HCT116 (cell line): ENCODE data around the gene DOK1. TPM values are rescaled to one million over a fixed set of nuclear protein-coding genes. Genes with fewer than 3 reads are reported as not detected.

Experiments
- ATAC-seq: fragments of 200-7000 bp; cut with Tn5 transposase; 2 replicates; pipeline ENCODE4 v1.9.1; 2020; ENCODE audit warnings: mild to moderate bottlenecking, moderate library complexity
- BruUV-seq: library from RNA; stranded (reverse); fragments of 400-500 nt; replicated peaks from 2 replicates; lab custom pipeline; 2021; lab: Mats Ljungman, UMichigan
- CTCF ChIA-PET: fragments of 300-600 bp; sonication (Branson Sonifier 250); formaldehyde crosslinking; loops from one replicate; lab custom pipeline; 2021; ENCODE audit warnings: antibody characterized with exemption; lab: Charles Lee
- POLR2A ChIA-PET: fragments of 300-600, 350-600 bp; sonication (Branson Sonifier 250); formaldehyde crosslinking; loops from one replicate; lab custom pipeline; 2021; ENCODE audit warnings: antibody characterized with exemption; lab: Charles Lee
- RAD21 ChIA-PET, 2 experiments: fragments of 300-600 bp; sonication (Branson Sonifier 250); formaldehyde crosslinking; loops; one replicate each; lab custom pipeline; 2023; ENCODE audit warnings: low total read pairs in 2 of 2; ENCODE audit not compliant: uncharacterized antibody in 2 of 2, unreplicated experiment in 2 of 2, low non-redundant PET in 1 of 2; lab: Charles Lee
- DNase-seq: peaks from one replicate; pipeline ENCODE4 v3.0.0-alpha.2; 2010; ENCODE audit warnings: low read depth, low spot score
- H2AFZ ChIP-seq: fragments of 200-600 bp; shearing (Covaris generic), sonication (generic); 2 replicates; pipeline ENCODE4 v1.6.1; 2017; ENCODE audit warnings: low read depth, mixed run types, mixed read lengths, antibody characterized with exemption, low read length; ENCODE audit not compliant: poor library complexity, severe bottlenecking
- H3K27ac ChIP-seq: 2 replicates; pipeline ENCODE4 v1.5.1; 2012; ENCODE audit warnings: low read depth, low read length
- H3K27me3 ChIP-seq: fragments of 200-600 bp; sonication (generic); 2 replicates; pipeline ENCODE4 v1.6.1; 2016; ENCODE audit warnings: mixed run types, low read length, mixed read lengths; ENCODE audit not compliant: insufficient read depth
- H3K36me3 ChIP-seq, 2 experiments: fragments of 200-500 bp in 1 of 2; fragments of 200-600 bp in 1 of 2; sonication (Bioruptor generic) in 1 of 2; sonication (generic) in 1 of 2; 2 replicates each; pipeline versions ENCODE4 v1.5.1 to v1.6.1; 2014 to 2016; ENCODE audit warnings: low read length in 2 of 2, inconsistent platforms in 1 of 2, mixed read lengths in 1 of 2, mixed run types in 1 of 2; ENCODE audit not compliant: insufficient read depth in 2 of 2, control insufficient read depth in 1 of 2
- H3K4me1 ChIP-seq, 2 experiments: fragments of 200-600 bp in 1 of 2; sonication (generic) in 1 of 2; 2 replicates each; pipeline versions ENCODE4 v1.5.1 to v1.6.1; 2012 to 2017; ENCODE audit warnings: low read length in 2 of 2, inconsistent platforms in 1 of 2, mild to moderate bottlenecking in 1 of 2, mixed read lengths in 1 of 2, mixed run types in 1 of 2, moderate library complexity in 1 of 2; ENCODE audit not compliant: insufficient read depth in 2 of 2, control insufficient read depth in 1 of 2
- H3K4me2 ChIP-seq: fragments of 200-600 bp; sonication (generic); 2 replicates; pipeline ENCODE4 v1.6.1; 2017; ENCODE audit warnings: mixed run types, low read length, mixed read lengths
- H3K4me3 ChIP-seq, 2 experiments: fragments of 200-600 bp in 1 of 2; sonication (generic) in 1 of 2; replicated peaks in 1 of 2; 2 replicates each; pipeline ENCODE4 v1.5.1; 2011 to 2016; ENCODE audit warnings: low read length in 2 of 2, control low read depth in 1 of 2, low read depth in 1 of 2, mild to moderate bottlenecking in 1 of 2, mixed read lengths in 1 of 2, mixed run types in 1 of 2
- H3K79me2 ChIP-seq: fragments of 200-600 bp; sonication (generic); 2 replicates; pipeline ENCODE4 v1.6.1; 2017; ENCODE audit warnings: mild to moderate bottlenecking, mixed run types, low read length, moderate library complexity, mixed read lengths; ENCODE audit not compliant: insufficient read depth
- H3K9ac ChIP-seq: fragments of 200-600 bp; sonication (generic); 2 replicates; pipeline ENCODE4 v1.6.1; 2016; ENCODE audit warnings: low read length, mixed read lengths
- H3K9me2 ChIP-seq: fragments of 200-600 bp; sonication (generic), shearing (Covaris generic); 2 replicates; pipeline ENCODE4 v1.6.1; 2017; ENCODE audit warnings: mixed run types, mild to moderate bottlenecking, moderate library complexity; ENCODE audit not compliant: insufficient read depth
- H3K9me3 ChIP-seq, 2 experiments: fragments of 200-500 bp in 1 of 2; fragments of 200-600 bp in 1 of 2; sonication (Bioruptor generic) in 1 of 2; sonication (generic) in 1 of 2; 2 replicates each; pipeline ENCODE4 v1.6.1; 2014 to 2017; ENCODE audit warnings: low read length in 2 of 2, mixed read lengths in 2 of 2, inconsistent platforms in 1 of 2, low read depth in 1 of 2, mild to moderate bottlenecking in 1 of 2, mixed run types in 1 of 2, moderate library complexity in 1 of 2; ENCODE audit not compliant: control insufficient read depth in 1 of 2, insufficient read depth in 1 of 2
- H4K20me1 ChIP-seq: fragments of 200-600 bp; sonication (generic), shearing (Covaris generic); 2 replicates; pipeline ENCODE4 v1.6.1; 2017; ENCODE audit warnings: mixed run types, mild to moderate bottlenecking, moderate library complexity; ENCODE audit not compliant: insufficient read depth
- CBX3 ChIP-seq: IDR thresholded peaks from 2 replicates; pipeline ENCODE4 v1.6.1; 2012; ENCODE audit warnings: low read depth
- CEBPB ChIP-seq: IDR thresholded peaks from 2 replicates; pipeline ENCODE4 v1.6.1; 2012; ENCODE audit warnings: low read depth
- ELF1 ChIP-seq: IDR thresholded peaks from 2 replicates; pipeline ENCODE4 v1.6.1; 2012; ENCODE audit warnings: low read depth, borderline replicate concordance
- EZH2 ChIP-seq: fragments of 200-600 bp; sonication (generic); IDR thresholded peaks from 2 replicates; pipeline ENCODE4 v1.6.1; 2017; ENCODE audit warnings: antibody characterized with exemption, mixed run types
- EZH2phosphoT487 ChIP-seq: fragments of 200-600 bp; IDR thresholded peaks from 2 replicates; pipeline ENCODE4 v1.6.1; 2018; ENCODE audit warnings: antibody characterized with exemption, borderline replicate concordance
- JUND ChIP-seq: IDR thresholded peaks from 2 replicates; pipeline ENCODE4 v1.6.1; 2012
- RAD21 ChIP-seq: IDR thresholded peaks from 2 replicates; pipeline ENCODE4 v1.6.1; 2012; ENCODE audit warnings: low read depth, mild to moderate bottlenecking
- SRF ChIP-seq: IDR thresholded peaks from 2 replicates; pipeline ENCODE4 v1.6.1; 2012; ENCODE audit warnings: low read depth
- TCF7L2 ChIP-seq: IDR thresholded peaks from 2 replicates; pipeline ENCODE4 v1.7.0; 2011; ENCODE audit warnings: borderline replicate concordance, inconsistent platforms; ENCODE audit not compliant: insufficient read depth, insufficient read length; ENCODE audit errors: extremely low read depth
- YY1 ChIP-seq: IDR thresholded peaks from 2 replicates; pipeline ENCODE4 v1.6.1; 2011; ENCODE audit warnings: low read length, low read depth, moderate library complexity, mild to moderate bottlenecking; ENCODE audit not compliant: insufficient replicate concordance; ENCODE audit errors: extremely low read depth
- ZNF274 ChIP-seq: fragments of 200-500 bp; sonication (Bioruptor generic); IDR thresholded peaks from 2 replicates; pipeline ENCODE4 v1.6.1; 2014; ENCODE audit warnings: mild to moderate bottlenecking, low read depth, low read length, inconsistent platforms
- intact Hi-C: fragments of 100-400 bp; cut with micrococcal nuclease; formaldehyde crosslinking; loops from 2 replicates; pipeline ENCODE4 v1.10.0; 2022
- total RNA-seq: library from RNA; stranded (reverse); gene quantifications from one replicate; pipeline ENCODE4 v1.2.1, GENCODE V29; 2021; ENCODE audit not compliant: unreplicated experiment
- TF ChIP-seq, protein P1 (sequence below): IDR thresholded peaks from 2 replicates; pipeline ENCODE4 v1.6.1; 2011; ENCODE audit warnings: mild to moderate bottlenecking, low read length, moderate library complexity; ENCODE audit not compliant: insufficient replicate concordance; ENCODE audit errors: extremely low read depth

The DOK1 gene
- total RNA-seq, 1 experiment from 2014 or later, result 18.8 TPM

GRCh38 chr2:74536166-74536950 lies 18.2 kb upstream of the DOK1 start:
- CTCF ChIA-PET, result no interaction called here
- H2AFZ ChIP-seq, result no peak overlapping the region

More at GRCh38 chr2:74536166-74536950, 18.2 kb upstream of the DOK1 start:
- no peaks in the 10 kb centered on the region for H3K79me2 ChIP-seq
- ChIA-PET POLR2A (no interaction called here), RAD21 (no interaction called here)
- no TSS peak for BruUV-seq
- H3K36me3 ChIP-seq, result no peaks in the 10 kb centered on the region; a peak in 1 of 4 replicates
- intact Hi-C loops, result no loop called here
- no peaks in the 10 kb centered on the region for H4K20me1 ChIP-seq
- H3K27ac ChIP-seq, result no peak overlapping the region
- TF ChIP-seq EZH2 (no peak), YY1 (no peak), RAD21 (no peak), EZH2phosphoT487 (no peak), TCF7L2 (no peak), CEBPB (no peak), ELF1 (no peak), JUND (no peak), CBX3 (no peak), ZNF274 (no peak), SRF (no peak)
- TF ChIP-seq, protein P1, sequence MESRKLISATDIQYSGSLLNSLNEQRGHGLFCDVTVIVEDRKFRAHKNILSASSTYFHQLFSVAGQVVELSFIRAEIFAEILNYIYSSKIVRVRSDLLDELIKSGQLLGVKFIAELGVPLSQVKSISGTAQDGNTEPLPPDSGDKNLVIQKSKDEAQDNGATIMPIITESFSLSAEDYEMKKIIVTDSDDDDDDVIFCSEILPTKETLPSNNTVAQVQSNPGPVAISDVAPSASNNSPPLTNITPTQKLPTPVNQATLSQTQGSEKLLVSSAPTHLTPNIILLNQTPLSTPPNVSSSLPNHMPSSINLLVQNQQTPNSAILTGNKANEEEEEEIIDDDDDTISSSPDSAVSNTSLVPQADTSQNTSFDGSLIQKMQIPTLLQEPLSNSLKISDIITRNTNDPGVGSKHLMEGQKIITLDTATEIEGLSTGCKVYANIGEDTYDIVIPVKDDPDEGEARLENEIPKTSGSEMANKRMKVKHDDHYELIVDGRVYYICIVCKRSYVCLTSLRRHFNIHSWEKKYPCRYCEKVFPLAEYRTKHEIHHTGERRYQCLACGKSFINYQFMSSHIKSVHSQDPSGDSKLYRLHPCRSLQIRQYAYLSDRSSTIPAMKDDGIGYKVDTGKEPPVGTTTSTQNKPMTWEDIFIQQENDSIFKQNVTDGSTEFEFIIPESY, result no peak
- H3K4me2 ChIP-seq, result no peak overlapping the region
- no peaks in the 10 kb centered on the region for H3K9me2 ChIP-seq
- peaks cover 0 to 2% of the 10 kb centered on the region in 2 experiments; a peak in 1 of 4 replicates for H3K4me1 ChIP-seq
- ATAC-seq, result peak; percentile 43; the same call in 1 of the 2 replicates
- no peaks in the 10 kb centered on the region for H3K9me3 ChIP-seq
- H3K4me3 ChIP-seq, result no peak overlapping the region
- DNase-seq, result no peak
- H3K9ac ChIP-seq, result no peak overlapping the region
- no peaks in the 10 kb centered on the region for H3K27me3 ChIP-seq
